ENCODE measurements around the gene SACM1L. TPM values are rescaled to one million over a fixed set of nuclear protein-coding genes. Genes with fewer than 3 reads are reported as not detected.

SACM1L gene
- total RNA-seq, 1 experiment from 2014 or later = 31.2 TPM

DNA sequence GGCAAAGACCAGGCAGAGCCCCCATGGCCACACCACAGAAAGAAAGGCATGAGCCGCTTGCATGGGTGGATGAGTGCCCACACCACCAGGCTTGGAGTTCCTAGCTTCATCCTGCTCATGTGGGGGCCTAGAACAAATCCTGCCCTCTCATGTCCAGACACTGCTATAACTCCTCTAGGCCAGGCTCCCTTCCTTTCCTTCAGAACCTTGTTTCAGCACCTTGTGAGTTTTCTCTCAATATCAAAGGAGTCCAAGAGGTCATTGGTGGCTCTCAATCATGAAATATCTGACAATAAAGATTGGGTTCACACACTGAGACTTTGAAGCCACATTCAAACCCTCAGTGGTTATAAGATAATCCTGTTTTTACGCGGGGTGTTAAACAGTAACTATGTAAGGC, 94.5 kb downstream of the SACM1L start:
- H3K36me3 ChIP-seq (replicated peaks; ENCODE audit: control insufficient read depth, insufficient read depth, low read length) = no peaks in the 10 kb centered on the region
- no peaks in the 10 kb centered on the region; the same call in 1 of the 2 replicates for H3K27me3 ChIP-seq (ENCODE audit: control insufficient read depth, insufficient read depth, low read length)
- no peak overlapping the region for H3K4me3 ChIP-seq (ENCODE audit: insufficient read depth, low read depth, low read length)
- DNase-seq = no peak

DNA sequence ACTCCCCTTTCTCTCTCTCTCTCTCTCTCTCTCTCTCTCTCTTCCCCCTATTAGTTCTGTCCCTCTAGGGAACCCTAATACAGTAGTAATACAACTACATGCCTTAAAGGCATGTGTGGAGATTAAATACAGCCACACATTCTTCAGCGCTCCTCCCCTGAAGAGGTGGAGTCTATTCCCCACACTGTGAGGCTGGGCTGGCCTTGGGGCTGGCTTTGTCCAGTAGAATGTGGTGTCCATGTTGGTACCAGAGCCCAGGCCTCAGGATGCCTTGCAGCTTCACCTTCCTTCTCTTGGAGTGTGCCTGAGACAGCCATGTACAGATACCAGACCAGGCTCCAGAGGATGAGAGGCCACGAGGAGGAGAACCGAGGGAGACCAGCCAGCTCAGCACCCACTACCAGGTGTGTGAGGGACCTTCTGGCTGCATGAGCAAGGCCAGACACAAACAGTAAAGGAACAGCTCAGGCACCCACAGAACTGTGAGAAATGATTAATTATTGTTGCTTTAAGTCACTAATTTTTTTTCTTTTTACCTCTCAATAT, 96.5 kb downstream of the SACM1L start:
- Histone ChIP-seq H3K27me3 (ENCODE audit: control insufficient read depth, insufficient read depth, low read length) (no peaks in the 10 kb centered on the region; the same call in 1 of the 2 replicates), H3K36me3 (replicated peaks; ENCODE audit: control insufficient read depth, insufficient read depth, low read length) (no peaks in the 10 kb centered on the region), H3K4me3 (ENCODE audit: insufficient read depth, low read depth, low read length) (no peak overlapping the region)
- DNase-seq = no peak

- H3K4me3 ChIP-seq (ENCODE audit: insufficient read depth, low read depth, low read length) = no peak overlapping the region
- no peaks in the 10 kb centered on the region for H3K36me3 ChIP-seq (replicated peaks; ENCODE audit: control insufficient read depth, insufficient read depth, low read length)
- H3K27me3 ChIP-seq (ENCODE audit: control insufficient read depth, insufficient read depth, low read length) = no peaks in the 10 kb centered on the region; the same call in 1 of the 2 replicates
- no peak for DNase-seq
Observed at GRCh38 chr3:45786801-45787495, 97.8 kb downstream of the SACM1L start.

DNA sequence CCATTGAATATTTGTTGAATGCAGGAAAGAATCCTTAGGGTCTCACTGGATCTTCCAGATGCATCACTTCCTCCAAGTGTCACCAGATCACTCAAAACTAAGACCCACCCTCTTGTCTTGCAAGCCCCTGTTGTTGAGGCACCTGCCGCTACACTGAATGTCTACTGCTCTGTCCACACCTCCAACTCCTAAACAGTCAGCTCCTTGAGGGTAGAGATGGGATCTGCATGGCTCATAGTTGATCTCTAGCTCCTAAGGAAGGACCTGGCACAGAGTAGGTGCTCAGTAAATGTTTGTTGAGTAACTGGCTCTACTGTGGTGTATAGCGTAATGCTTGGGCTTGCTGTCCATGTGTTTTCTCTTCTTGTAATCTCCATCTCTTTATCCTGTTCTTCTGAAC, 98.4 kb downstream of the SACM1L start:
- no peak overlapping the region for H3K4me3 ChIP-seq (ENCODE audit: insufficient read depth, low read depth, low read length)
- no peaks in the 10 kb centered on the region for H3K36me3 ChIP-seq (replicated peaks; ENCODE audit: control insufficient read depth, insufficient read depth, low read length)
- no peak for DNase-seq
- H3K27me3 ChIP-seq (ENCODE audit: control insufficient read depth, insufficient read depth, low read length) = no peaks in the 10 kb centered on the region; the same call in 1 of the 2 replicates

GRCh38 chr3:45789235-45789812, 100.1 kb downstream of the SACM1L start:
- no peak overlapping the region for H3K4me3 ChIP-seq (ENCODE audit: insufficient read depth, low read depth, low read length)
- peaks cover 6% of the 10 kb centered on the region for H3K27me3 ChIP-seq (ENCODE audit: control insufficient read depth, insufficient read depth, low read length)
- H3K36me3 ChIP-seq (replicated peaks; ENCODE audit: control insufficient read depth, insufficient read depth, low read length) = no peaks in the 10 kb centered on the region
- no peak for DNase-seq

DNA sequence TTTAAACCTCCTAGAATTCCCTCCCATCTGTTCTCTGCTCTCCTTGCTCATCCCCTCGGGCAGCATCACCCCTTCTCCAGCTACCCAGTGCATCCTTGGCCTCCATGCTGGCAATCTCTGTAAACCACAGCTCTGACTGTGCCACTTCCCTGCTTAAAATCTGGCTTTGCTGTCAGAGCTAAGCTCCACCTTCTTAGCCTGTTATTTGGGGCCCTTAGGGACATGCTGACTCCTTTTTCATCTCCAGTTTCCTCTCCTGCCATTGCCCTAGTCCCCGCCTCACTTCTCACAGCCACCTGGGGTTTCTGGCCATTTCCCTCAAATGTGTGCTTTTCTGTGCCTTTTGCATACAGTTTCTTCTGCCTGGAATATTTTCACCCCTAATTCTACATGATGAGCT, 101.4 kb downstream of the SACM1L start:
- Histone ChIP-seq H3K27me3 (ENCODE audit: control insufficient read depth, insufficient read depth, low read length) (peaks cover 19% of the 10 kb centered on the region), H3K36me3 (replicated peaks; ENCODE audit: control insufficient read depth, insufficient read depth, low read length) (no peaks in the 10 kb centered on the region), H3K4me3 (ENCODE audit: insufficient read depth, low read depth, low read length) (no peak overlapping the region)
- no peak for DNase-seq

- H3K27me3 ChIP-seq (ENCODE audit: control insufficient read depth, insufficient read depth, low read length) = peaks cover 33% of the 10 kb centered on the region
Observed at GRCh38 chr3:45792036-45792435, 102.8 kb downstream of the SACM1L start.

GRCh38 chr3:45792516-45793172, 103.4 kb downstream of the SACM1L start:
- Histone ChIP-seq H3K36me3 (replicated peaks; ENCODE audit: control insufficient read depth, insufficient read depth, low read length) (no peaks in the 10 kb centered on the region), H3K4me3 (ENCODE audit: insufficient read depth, low read depth, low read length) (no peak overlapping the region), H3K27me3 (ENCODE audit: control insufficient read depth, insufficient read depth, low read length) (peaks cover 38% of the 10 kb centered on the region)
- no peak for DNase-seq

More at GRCh38 chr3:45792036-45792435, 102.8 kb downstream of the SACM1L start:
- no peaks in the 10 kb centered on the region for H3K36me3 ChIP-seq (replicated peaks; ENCODE audit: control insufficient read depth, insufficient read depth, low read length)
- no peak for DNase-seq
- H3K4me3 ChIP-seq (ENCODE audit: insufficient read depth, low read depth, low read length) = no peak overlapping the region

DNA sequence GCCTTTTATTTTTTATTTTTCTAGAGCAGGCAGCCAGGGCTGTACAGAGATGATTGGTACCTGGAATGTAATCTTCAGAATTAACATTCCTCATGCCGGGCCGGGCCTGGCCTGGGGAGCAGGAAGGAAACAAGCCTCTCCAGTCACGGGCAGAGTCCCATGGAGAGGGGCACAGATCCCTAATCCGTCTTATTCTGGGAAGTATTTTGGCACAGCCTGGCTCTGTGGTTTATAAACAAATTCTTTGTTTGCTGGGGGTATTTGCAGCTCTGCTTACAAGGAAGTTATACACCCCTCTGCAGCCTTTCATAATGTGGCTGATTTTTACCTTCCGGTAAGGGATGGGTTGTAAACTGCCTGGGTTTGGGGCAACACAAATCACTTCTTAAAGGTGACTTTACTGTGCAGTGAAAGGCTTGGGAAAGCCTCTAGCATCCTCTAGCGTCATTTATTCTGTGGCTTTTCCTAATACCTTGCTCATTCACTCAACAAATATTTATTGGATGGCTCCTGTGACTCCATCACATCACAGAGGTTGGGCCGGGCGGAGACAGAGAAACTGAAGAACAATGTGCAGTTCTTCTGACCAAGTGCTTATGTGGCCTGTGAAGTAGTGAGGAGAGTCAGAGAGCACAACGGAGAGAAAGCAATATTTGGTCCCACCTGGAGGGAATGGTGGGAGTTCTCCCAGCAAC, 104.4 kb downstream of the SACM1L start:
- no peaks in the 10 kb centered on the region for H3K36me3 ChIP-seq (replicated peaks; ENCODE audit: control insufficient read depth, insufficient read depth, low read length)
- no peak for DNase-seq
- H3K27me3 ChIP-seq (ENCODE audit: control insufficient read depth, insufficient read depth, low read length) = peaks cover 43% of the 10 kb centered on the region
- no peak overlapping the region for H3K4me3 ChIP-seq (ENCODE audit: insufficient read depth, low read depth, low read length)

- Histone ChIP-seq H3K36me3 (replicated peaks; ENCODE audit: control insufficient read depth, insufficient read depth, low read length) (no peaks in the 10 kb centered on the region), H3K27me3 (ENCODE audit: control insufficient read depth, insufficient read depth, low read length) (peaks cover 43% of the 10 kb centered on the region), H3K4me3 (ENCODE audit: insufficient read depth, low read depth, low read length) (no peak overlapping the region)
- DNase-seq = no peak
Observed at GRCh38 chr3:45794177-45794560, 105.0 kb downstream of the SACM1L start.

DNA sequence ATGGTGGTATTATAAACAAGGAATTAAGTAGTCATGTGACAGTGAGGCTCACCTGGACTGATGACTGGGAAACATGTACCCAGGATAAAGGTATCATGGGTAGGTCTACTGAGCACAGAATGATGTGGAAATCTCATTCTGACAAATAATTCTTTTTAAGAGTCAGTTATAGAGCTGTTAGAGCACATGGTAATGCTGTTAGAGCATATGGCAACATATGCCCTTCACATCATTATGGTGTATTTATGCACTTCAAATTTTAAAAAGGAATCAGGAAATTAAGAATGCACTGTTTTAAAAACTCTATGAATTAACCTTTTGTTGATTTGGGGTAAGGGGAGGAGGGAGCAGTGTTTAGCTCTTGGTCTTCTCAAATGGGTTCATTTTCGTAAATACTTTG, 105.5 kb downstream of the SACM1L start:
- H3K4me3 ChIP-seq (ENCODE audit: insufficient read depth, low read depth, low read length) = no peak overlapping the region
- H3K36me3 ChIP-seq (replicated peaks; ENCODE audit: control insufficient read depth, insufficient read depth, low read length) = no peaks in the 10 kb centered on the region
- H3K27me3 ChIP-seq (ENCODE audit: control insufficient read depth, insufficient read depth, low read length) = peaks cover 43% of the 10 kb centered on the region
- no peak for DNase-seq

Other genes starting within 250 kb of the SACM1L start
- 16.7 and 22.5 TPM in 2 replicates for gene LIMD1, start 94.6 kb upstream of the SACM1L start, total RNA-seq (2014; rRNA removed; shearing (Covaris generic))
- gene SLC6A20, start 107.1 kb downstream of the SACM1L start, total RNA-seq (2014; rRNA removed; shearing (Covaris generic)) = 0.10 and 0.37 TPM in 2 replicates
- gene LZTFL1, start 152.7 kb downstream of the SACM1L start, total RNA-seq (2014; rRNA removed; shearing (Covaris generic)) = 6.5 and 6.8 TPM in 2 replicates
- not detected in 2 replicates for gene CCR9, start 197.1 kb downstream of the SACM1L start, total RNA-seq (2014; rRNA removed; shearing (Covaris generic))

Data from H7 (cell line).